Sigmoid colon (tissue), 7 donors: Measurements from ENCODE around the gene COL4A1. TPM values are rescaled to one million over a fixed set of nuclear protein-coding genes. Genes with fewer than 3 reads are reported as not detected.

Experiments used
- DNase-seq: peaks from one replicate; pipeline ENCODE4 v3.0.0-alpha.2; 2019
- H3K27ac ChIP-seq, 4 donors: fragments of 200-600 bp; sonication (generic); one replicate each; pipeline ENCODE4 v1.5.1; 2016 to 2019; ENCODE audit warnings: mild to moderate bottlenecking in 1 of 4
- H3K27me3 ChIP-seq, 3 donors: fragments of 200-600 bp; sonication (generic); one replicate each; pipeline ENCODE4 v1.5.1; 2019; ENCODE audit warnings: mild to moderate bottlenecking in 1 of 3
- H3K36me3 ChIP-seq, 4 donors: fragments of 200-600 bp; sonication (generic); one replicate each; pipeline ENCODE4 v1.5.1; 2016 to 2019
- H3K4me1 ChIP-seq, 4 donors: fragments of 200-600 bp; sonication (generic); one replicate each; pipeline ENCODE4 v1.5.1; 2017 to 2019
- H3K4me3 ChIP-seq, 4 donors: fragments of 200-600 bp; sonication (generic); one replicate each; pipeline ENCODE4 v1.5.1; 2017 to 2019; ENCODE audit warnings: mild to moderate bottlenecking in 2 of 4, moderate library complexity in 1 of 4
- H3K9me3 ChIP-seq, 4 donors: fragments of 200-600 bp in 3 of 4; sonication (generic) in 3 of 4; one replicate each; pipeline versions ENCODE4 v1.5.1 to v1.6.1; 2013 to 2019
- EP300 ChIP-seq, 4 donors: sonication (generic); formaldehyde crosslinking; IDR thresholded peaks; one replicate each; pipeline ENCODE4 v1.6.1; 2017; ENCODE audit warnings: antibody characterized with exemption in 4 of 4
- POLR2A ChIP-seq, 2 donors: fragments of 450-650 bp; IDR thresholded peaks; one replicate each; pipeline ENCODE4 v1.6.1; 2016; ENCODE audit warnings: antibody characterized with exemption in 2 of 2, mild to moderate bottlenecking in 2 of 2, moderate library complexity in 2 of 2
- POLR2AphosphoS5 ChIP-seq, 4 donors: sonication (generic); formaldehyde crosslinking; IDR thresholded peaks; one replicate each; pipeline ENCODE4 v1.6.1; 2017; ENCODE audit warnings: antibody characterized with exemption in 4 of 4
- WGBS, 2 donors: extraction: QIAGEN DNeasy Blood & Tissue Kit; methylation state at CpG; one replicate each; pipeline ENCODE4 v1.1.7; 2013; 5-methylcytosine and 5-hydroxymethylcytosine counted together
- intact Hi-C: fragments of 100-400 bp; cut with DNase I; formaldehyde crosslinking; loops from one replicate; pipeline ENCODE4 v1.15.1; 2023
- polyA plus RNA-seq, 3 donors: library from polyadenylated mRNA; stranded (reverse); fragments of 200-250 nt; gene quantifications; one replicate each; pipeline ENCODE4 v1.2.3, GENCODE V29; 2013
- total RNA-seq, 4 donors: library from RNA; depleted of rRNA; stranded (reverse); fragments of >200 nt; gene quantifications; one replicate each; pipeline ENCODE4 v1.1.0, GENCODE V29; 2016
- TF ChIP-seq, protein P1 (sequence below), 4 experiments: fragments of 450-650 bp in 3 of 4; fragments of 200-600 bp in 1 of 4; IDR thresholded peaks; one replicate each; pipeline ENCODE4 v1.5.1; 2016 to 2019; ENCODE audit warnings: antibody characterized with exemption in 4 of 4, mild to moderate bottlenecking in 3 of 4, moderate library complexity in 2 of 4
- donor health status: healthy with polysubstance abuse.
- donor health status: Bipolar disorder and iron deficiency.
- donor health status: healthy.

COL4A1 gene
- total and polyA plus RNA-seq, 7 donors: 9.2 to 598 (median 235) TPM

DNA sequence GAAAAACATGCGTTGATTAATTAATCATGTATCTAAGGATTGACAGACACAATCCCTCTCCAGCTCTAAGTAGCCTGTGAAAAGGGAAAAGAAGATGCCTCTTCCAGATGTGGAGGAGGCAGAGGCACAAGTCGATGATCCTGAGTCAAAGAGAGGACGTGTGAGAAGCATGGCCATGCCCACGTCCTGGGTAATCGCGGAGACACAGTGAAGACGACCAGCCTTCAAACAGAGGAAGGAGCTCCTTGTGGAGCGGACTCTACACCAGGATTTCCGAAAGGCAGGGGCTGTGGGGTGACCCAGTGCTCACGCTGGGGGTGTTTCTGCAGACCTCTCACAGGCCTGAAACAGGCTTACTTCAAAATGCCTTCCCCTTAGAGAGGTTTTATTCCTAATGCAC, 70.5 kb downstream of the COL4A1 start:
- H3K4me3 ChIP-seq: no peak overlapping the region
- intact Hi-C loops: loop anchor here (5.0 kb wide), 2 partner anchors 56 to 71 kb away; partner anchors contain the start of genes COL4A1 and COL4A2
- H3K27ac ChIP-seq: peak overlapping the region; percentile 71 to 97 (median 82)
- H3K9me3 ChIP-seq: no peaks in the 10 kb centered on the region
- H3K4me1 ChIP-seq: peaks cover 0 to 84% (median 76%) of the 10 kb centered on the region in 4 donors
- 87 to 93% methylated on average over 10 of the region's 10 CpGs for WGBS, 2 donors
- TF ChIP-seq EP300 (IDR thresholded peaks at IDR 0.05): no peak
- peak in 1 of 4 donors; percentile 11 for TF ChIP-seq POLR2AphosphoS5 (IDR thresholded peaks at IDR 0.05)
- H3K27me3 ChIP-seq: no peaks in the 10 kb centered on the region
- DNase-seq: no peak
- H3K36me3 ChIP-seq: peaks cover 0 to 16% (median 0%) of the 10 kb centered on the region in 4 donors

DNA sequence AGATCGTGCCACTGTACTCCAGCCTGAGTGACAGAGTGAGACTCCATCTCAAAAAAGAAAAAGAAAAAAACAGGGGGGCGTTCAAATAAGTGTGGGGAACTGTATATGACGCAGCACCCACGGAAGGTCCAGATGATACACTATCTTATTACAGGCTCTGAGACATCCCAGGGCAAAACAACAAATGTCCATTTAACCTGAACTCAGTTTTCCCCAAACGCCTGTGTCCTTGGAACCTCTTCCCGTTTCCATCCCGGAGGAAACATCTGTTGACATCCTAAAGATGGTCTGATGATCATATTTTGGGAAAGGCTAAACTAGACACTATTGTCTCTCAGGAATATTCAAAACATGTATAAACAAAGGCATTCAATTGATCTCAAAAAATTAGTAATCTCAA, 72.4 kb downstream of the COL4A1 start:
- Histone ChIP-seq H3K9me3 (no peaks in the 10 kb centered on the region), H3K27me3 (no peaks in the 10 kb centered on the region), H3K36me3 (peaks cover 0 to 5% (median 0%) of the 10 kb centered on the region in 4 donors), H3K27ac (peak overlapping the region; percentile 69 to 97 (median 81)), H3K4me3 (no peak overlapping the region), H3K4me1 (peaks cover 0 to 71% (median 65%) of the 10 kb centered on the region in 4 donors)
- WGBS, 2 donors: 87 to 92% methylated on average over 7 of the region's 7 CpGs
- intact Hi-C loops: no loop called here
- TF ChIP-seq POLR2AphosphoS5 (IDR thresholded peaks at IDR 0.05) (no peak), POLR2A (IDR thresholded peaks at IDR 0.05) (no peak), EP300 (IDR thresholded peaks at IDR 0.05) (no peak)
- TF ChIP-seq, protein P1, sequence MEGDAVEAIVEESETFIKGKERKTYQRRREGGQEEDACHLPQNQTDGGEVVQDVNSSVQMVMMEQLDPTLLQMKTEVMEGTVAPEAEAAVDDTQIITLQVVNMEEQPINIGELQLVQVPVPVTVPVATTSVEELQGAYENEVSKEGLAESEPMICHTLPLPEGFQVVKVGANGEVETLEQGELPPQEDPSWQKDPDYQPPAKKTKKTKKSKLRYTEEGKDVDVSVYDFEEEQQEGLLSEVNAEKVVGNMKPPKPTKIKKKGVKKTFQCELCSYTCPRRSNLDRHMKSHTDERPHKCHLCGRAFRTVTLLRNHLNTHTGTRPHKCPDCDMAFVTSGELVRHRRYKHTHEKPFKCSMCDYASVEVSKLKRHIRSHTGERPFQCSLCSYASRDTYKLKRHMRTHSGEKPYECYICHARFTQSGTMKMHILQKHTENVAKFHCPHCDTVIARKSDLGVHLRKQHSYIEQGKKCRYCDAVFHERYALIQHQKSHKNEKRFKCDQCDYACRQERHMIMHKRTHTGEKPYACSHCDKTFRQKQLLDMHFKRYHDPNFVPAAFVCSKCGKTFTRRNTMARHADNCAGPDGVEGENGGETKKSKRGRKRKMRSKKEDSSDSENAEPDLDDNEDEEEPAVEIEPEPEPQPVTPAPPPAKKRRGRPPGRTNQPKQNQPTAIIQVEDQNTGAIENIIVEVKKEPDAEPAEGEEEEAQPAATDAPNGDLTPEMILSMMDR (IDR thresholded peaks at IDR 0.05): no peak
- DNase-seq: no peak

DNA sequence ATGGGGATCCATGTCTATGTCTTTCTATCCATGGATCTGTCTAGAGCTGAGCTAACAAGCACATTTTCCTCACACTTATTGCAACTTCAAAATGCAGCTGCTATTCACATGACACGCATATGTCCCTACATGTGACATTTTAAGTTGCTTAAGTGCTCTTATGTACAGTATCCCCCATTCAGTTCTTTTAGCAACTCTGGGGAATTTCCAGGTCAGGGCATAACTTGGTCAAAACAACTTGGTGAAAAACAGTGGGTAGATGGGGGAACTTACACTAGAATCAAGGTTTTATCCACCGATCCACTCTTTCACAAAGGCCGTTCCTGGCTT, 73.0 kb downstream of the COL4A1 start:
- Histone ChIP-seq H3K4me3 (no peak overlapping the region), H3K27ac (peak overlapping the region; percentile 69 to 97 (median 81)), H3K9me3 (no peaks in the 10 kb centered on the region), H3K27me3 (no peaks in the 10 kb centered on the region), H3K36me3 (peaks cover 0 to 5% (median 0%) of the 10 kb centered on the region in 4 donors), H3K4me1 (peaks cover 0 to 71% (median 64%) of the 10 kb centered on the region in 4 donors)
- TF ChIP-seq EP300 (IDR thresholded peaks at IDR 0.05) (no peak), POLR2AphosphoS5 (IDR thresholded peaks at IDR 0.05) (peak in 1 of 4 donors; percentile 33)
- intact Hi-C loops: no loop called here
- DNase-seq: no peak
- 58 to 72% methylated on average over 3 of the region's 3 CpGs for WGBS, 2 donors

DNA sequence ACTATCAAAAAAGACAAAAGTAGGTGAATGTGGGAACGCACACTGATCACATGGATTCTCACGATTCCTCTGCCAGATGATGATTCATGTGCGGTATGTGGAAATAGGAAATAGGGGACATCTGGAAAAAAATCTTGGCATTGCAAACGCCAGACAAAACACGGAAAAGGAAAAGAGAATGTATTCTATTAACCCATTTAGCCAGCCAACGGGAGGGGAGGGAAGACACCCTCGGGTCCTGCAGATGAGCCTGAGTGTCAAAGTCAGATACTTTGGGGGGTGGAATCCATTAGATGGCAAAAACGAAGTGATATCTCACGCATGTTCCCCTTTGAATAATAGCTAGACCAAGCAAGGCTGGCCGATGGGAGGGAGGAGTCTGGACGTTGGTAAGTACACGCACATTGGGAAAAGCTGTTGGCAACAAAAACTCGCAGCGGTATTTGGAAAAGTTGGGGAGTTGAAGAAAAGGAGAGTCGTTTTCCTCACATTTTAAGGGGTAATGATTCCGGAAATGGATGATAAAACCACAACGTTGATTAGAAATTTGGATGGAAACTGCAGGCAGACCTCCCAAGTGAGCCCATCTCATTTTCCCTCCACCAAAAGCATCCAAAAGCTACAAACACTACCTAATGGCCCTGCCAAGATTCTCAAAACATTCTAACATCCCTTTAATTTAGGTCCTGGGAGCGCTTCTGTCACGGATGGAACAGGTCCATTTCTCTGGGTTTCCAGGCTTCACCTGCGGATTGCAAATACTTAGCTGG, 73.6 kb downstream of the COL4A1 start:
- H3K9me3 ChIP-seq: no peaks in the 10 kb centered on the region
- 68 to 76% methylated on average over 20 of the region's 20 CpGs for WGBS, 2 donors
- intact Hi-C loops: no loop called here
- peaks cover 0 to 71% (median 63%) of the 10 kb centered on the region in 4 donors for H3K4me1 ChIP-seq
- no peaks in the 10 kb centered on the region for H3K27me3 ChIP-seq
- DNase-seq: peak; percentile 90
- peak overlapping the region; percentile 69 to 97 (median 81) for H3K27ac ChIP-seq
- TF ChIP-seq POLR2AphosphoS5 (IDR thresholded peaks at IDR 0.05) (peak; percentile 27 to 74 (median 64)), POLR2A (IDR thresholded peaks at IDR 0.05) (no peak), EP300 (IDR thresholded peaks at IDR 0.05) (peak in 2 of 4 donors; percentile 7 to 29)
- TF ChIP-seq, protein P1 (IDR thresholded peaks at IDR 0.05): no peak
- H3K36me3 ChIP-seq: peaks cover 0 to 5% (median 0%) of the 10 kb centered on the region in 4 donors
- H3K4me3 ChIP-seq: peak overlapping the region in 3 of 4 donors; percentile 7 to 15 (median 9)

DNA sequence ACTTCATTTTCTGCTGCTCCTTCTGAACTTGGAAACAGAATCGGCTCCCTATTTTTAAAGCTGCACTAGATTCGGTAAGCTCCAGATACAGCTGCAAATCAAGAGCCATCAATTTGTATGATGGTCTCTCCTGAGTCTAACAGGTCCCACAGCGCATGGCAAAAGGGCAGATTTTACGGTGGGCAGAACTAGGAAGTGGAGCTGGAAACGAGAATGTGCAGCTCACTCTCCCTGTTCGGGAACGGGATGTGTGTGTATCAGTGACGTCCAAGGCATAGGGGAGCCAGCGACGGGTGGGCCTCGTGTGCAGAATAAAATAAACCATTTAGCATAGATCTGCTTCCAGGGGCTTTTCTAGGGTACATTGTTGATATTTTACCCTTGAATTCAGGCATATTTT, 74.2 kb downstream of the COL4A1 start:
- intact Hi-C loops: no loop called here
- TF ChIP-seq POLR2AphosphoS5 (IDR thresholded peaks at IDR 0.05): no peak
- no peak for TF ChIP-seq POLR2A (IDR thresholded peaks at IDR 0.05)
- TF ChIP-seq EP300 (IDR thresholded peaks at IDR 0.05): no peak
- TF ChIP-seq, protein P1 (IDR thresholded peaks at IDR 0.05): no peak
- Histone ChIP-seq H3K4me3 (peak overlapping the region in 3 of 4 donors; percentile 7 to 15 (median 9)), H3K9me3 (no peaks in the 10 kb centered on the region), H3K27ac (peak overlapping the region; percentile 69 to 97 (median 81)), H3K27me3 (no peaks in the 10 kb centered on the region), H3K36me3 (peaks cover 0 to 5% (median 0%) of the 10 kb centered on the region in 4 donors), H3K4me1 (peaks cover 0 to 71% (median 63%) of the 10 kb centered on the region in 4 donors)
- WGBS, 2 donors: 72 to 78% methylated on average over 11 of the region's 11 CpGs
- DNase-seq: peak; percentile 78
